ENCODE results near the gene NKIRAS2.

- TF ChIP-seq CTCF (IDR thresholded peaks at IDR 0.05 in 8 of 11, conservative IDR thresholded peaks at IDR 0.05 in 3 of 11) (no peak), POLR2AphosphoS5 (IDR thresholded peaks at IDR 0.05) (no peak)
Measured at GRCh38 chr17:42034059-42034458, 14.2 kb downstream of the NKIRAS2 start.
